ENCODE results near the gene CLTC.

The CLTC gene

DNA sequence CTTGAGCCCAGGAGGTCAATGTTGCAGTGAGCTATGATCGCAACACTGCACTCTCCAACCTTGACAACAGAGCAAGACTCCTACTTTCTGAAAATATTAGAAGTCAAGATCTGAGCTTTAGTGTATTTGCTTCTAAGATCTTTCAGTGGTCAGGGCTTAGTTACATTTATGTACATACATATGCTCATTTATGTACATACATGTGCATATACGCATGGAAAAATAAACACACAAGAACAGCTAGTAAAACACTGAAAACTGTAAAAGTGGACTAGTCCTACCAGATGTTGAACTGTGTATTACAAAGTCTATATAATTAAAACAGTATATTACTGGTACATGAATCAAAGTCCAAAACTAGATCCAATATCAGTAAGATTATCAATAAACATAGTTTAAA, 59.2 kb downstream of the CLTC start:
- H3K27ac ChIP-seq, result no peak overlapping the region
- TF ChIP-seq, protein P1, sequence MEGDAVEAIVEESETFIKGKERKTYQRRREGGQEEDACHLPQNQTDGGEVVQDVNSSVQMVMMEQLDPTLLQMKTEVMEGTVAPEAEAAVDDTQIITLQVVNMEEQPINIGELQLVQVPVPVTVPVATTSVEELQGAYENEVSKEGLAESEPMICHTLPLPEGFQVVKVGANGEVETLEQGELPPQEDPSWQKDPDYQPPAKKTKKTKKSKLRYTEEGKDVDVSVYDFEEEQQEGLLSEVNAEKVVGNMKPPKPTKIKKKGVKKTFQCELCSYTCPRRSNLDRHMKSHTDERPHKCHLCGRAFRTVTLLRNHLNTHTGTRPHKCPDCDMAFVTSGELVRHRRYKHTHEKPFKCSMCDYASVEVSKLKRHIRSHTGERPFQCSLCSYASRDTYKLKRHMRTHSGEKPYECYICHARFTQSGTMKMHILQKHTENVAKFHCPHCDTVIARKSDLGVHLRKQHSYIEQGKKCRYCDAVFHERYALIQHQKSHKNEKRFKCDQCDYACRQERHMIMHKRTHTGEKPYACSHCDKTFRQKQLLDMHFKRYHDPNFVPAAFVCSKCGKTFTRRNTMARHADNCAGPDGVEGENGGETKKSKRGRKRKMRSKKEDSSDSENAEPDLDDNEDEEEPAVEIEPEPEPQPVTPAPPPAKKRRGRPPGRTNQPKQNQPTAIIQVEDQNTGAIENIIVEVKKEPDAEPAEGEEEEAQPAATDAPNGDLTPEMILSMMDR (IDR thresholded peaks at IDR 0.05), result no peak
- TF ChIP-seq ZFX (IDR thresholded peaks at IDR 0.05; ENCODE audit: borderline replicate concordance), result no peak

DNA sequence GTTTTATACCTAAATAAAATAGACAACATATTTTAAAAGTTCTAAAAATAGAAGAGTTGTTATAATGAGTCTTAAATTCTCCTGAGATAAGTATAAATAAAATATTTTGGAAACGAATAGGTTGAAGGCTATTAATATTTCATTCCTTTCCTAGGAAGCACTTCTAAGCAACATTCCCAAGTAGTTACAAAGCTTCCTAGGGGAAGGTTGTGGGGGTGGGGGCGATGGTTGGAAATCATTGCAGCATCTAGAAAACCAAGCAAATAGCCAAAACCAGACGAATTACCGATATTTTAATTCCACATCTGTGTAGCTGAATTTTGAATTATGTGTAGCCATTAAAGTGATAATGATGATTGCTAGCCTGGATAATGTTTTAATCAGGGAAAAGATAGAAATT, 60.6 kb downstream of the CLTC start:
- H3K27ac ChIP-seq, result no peak overlapping the region
- TF ChIP-seq, protein P1 (IDR thresholded peaks at IDR 0.05), result no peak
- no peak for TF ChIP-seq ZFX (IDR thresholded peaks at IDR 0.05; ENCODE audit: borderline replicate concordance)

DNA sequence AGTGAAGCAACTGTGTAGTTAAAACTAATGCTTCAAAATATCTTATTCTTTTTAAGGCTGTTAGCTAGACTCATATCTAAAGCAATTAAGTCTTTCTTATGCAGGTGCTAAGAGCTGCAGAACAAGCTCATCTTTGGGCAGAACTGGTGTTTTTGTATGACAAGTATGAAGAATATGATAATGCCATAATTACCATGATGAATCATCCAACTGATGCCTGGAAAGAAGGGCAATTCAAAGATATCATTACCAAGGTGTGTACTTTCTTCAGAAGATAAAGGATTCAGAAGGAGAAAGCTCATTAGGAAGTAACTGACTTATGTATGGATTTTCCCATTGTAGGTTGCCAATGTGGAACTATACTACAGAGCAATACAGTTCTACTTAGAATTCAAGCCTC, 63.6 kb downstream of the CLTC start:
- H3K27ac ChIP-seq, result no peak overlapping the region
- TF ChIP-seq ZFX (IDR thresholded peaks at IDR 0.05; ENCODE audit: borderline replicate concordance), result no peak
- TF ChIP-seq, protein P1 (IDR thresholded peaks at IDR 0.05), result no peak

DNA sequence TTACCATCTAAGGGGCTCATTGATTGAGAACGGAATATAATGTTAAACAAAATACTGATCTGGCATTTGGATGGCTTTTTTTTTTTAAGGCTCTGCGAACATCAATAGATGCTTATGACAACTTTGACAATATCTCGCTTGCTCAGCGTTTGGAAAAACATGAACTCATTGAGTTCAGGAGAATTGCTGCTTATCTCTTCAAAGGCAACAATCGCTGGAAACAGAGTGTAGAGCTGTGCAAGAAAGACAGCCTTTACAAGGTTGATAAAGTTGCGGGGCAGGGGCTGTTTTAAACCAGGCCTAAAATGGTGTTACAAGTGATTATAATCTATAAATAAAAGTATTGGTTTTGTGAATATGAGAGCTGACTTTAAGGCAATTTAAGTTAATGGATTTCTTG, 65.3 kb downstream of the CLTC start:
- H3K27ac ChIP-seq, result no peak overlapping the region
- TF ChIP-seq, protein P1 (IDR thresholded peaks at IDR 0.05), result no peak
- no peak for TF ChIP-seq ZFX (IDR thresholded peaks at IDR 0.05; ENCODE audit: borderline replicate concordance)

DNA sequence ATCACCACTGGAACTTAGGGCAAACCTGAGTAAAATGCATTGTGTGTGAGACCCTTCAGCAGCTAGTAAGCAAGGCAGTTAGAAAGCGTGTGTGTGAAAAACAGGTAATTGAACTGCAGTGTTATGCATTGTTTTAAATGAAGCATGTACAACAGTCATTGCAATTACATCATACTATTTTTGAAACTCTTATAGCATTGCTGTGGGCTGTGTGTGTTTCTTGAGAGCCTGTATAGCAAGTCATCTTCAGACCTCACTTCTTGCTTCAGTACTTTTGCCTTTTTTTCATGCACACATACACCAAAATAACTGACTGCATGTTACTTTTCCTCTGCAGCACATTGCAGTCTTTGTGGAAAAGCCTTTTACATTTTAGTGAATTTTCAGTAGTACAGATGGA, 68.3 kb downstream of the CLTC start:
- TF ChIP-seq, protein P1 (IDR thresholded peaks at IDR 0.05), result no peak
- 0 out of 2 replicates have a peak overlapping the region, but pooled peaks have one; percentile 14 for H3K27ac ChIP-seq

DNA sequence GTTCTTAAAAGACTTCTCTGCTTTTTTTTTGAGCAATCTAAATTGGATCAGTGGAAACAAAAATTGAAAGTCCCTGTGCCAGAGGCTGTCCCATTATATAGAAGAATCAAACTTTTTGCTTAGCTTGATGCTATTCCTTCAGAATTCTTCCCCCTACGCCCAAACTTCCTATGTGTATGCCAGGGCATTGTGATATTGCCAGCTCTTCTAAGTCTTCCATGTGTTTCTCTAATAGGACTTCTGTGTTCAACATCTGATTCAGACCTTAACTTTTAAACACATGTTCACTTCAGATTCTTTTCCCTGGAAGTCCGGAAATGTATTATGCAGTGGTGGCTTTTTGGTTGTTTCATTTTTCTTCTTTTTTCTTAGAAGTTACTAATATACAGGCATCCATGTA, 68.8 kb downstream of the CLTC start:
- TF ChIP-seq ZFX (IDR thresholded peaks at IDR 0.05; ENCODE audit: borderline replicate concordance), result no peak
- TF ChIP-seq, protein P1 (IDR thresholded peaks at IDR 0.05), result no peak
- 0 out of 2 replicates have a peak overlapping the region, but pooled peaks have one; percentile 14 for H3K27ac ChIP-seq

DNA sequence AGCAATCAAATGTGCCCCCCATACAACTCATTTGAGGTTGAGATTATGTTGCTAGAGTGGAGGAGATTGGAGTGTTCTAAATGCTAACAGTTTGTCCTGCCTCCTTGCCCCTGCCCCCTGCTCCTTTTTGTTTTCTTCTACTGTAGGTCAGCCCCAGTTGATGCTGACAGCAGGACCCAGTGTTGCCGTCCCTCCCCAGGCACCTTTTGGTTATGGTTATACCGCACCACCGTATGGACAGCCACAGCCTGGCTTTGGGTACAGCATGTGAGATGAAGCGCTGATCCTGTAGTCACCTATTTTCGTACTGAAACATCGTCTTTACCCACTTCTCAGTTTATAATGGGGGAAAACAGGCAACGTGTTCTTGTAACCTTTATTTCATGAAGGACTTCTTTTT, 73.9 kb downstream of the CLTC start:
- TF ChIP-seq, protein P1 (IDR thresholded peaks at IDR 0.05), result no peak
- TF ChIP-seq ZFX (IDR thresholded peaks at IDR 0.05; ENCODE audit: borderline replicate concordance), result no peak
- H3K27ac ChIP-seq, result peak overlapping the region; percentile 7; the same call in 1 of the 2 replicates

All from 22Rv1 (cell line).